Tibial nerve (tissue), 3 donors: Measurements from ENCODE around the gene LYSMD4.

Experiments used
- POLR2A ChIP-seq, 2 donors: fragments of 450-650 bp; IDR thresholded peaks; one replicate each; pipeline ENCODE4 v1.6.1; 2017; ENCODE audit warnings: antibody characterized with exemption in 2 of 2, mild to moderate bottlenecking in 2 of 2, moderate library complexity in 2 of 2
- TF ChIP-seq, protein P1 (sequence below), 5 experiments: fragments of 200-600 bp in 3 of 5; fragments of 450-650 bp in 2 of 5; sonication (generic) in 3 of 5; IDR thresholded peaks; one replicate each; pipeline ENCODE4 v1.5.1; 2016 to 2019; ENCODE audit warnings: antibody characterized with exemption in 5 of 5, mild to moderate bottlenecking in 3 of 5, moderate library complexity in 2 of 5

GRCh38 chr15:99726333-99726732 is 6.9 kb downstream of the LYSMD4 start:
- TF ChIP-seq, protein P1, sequence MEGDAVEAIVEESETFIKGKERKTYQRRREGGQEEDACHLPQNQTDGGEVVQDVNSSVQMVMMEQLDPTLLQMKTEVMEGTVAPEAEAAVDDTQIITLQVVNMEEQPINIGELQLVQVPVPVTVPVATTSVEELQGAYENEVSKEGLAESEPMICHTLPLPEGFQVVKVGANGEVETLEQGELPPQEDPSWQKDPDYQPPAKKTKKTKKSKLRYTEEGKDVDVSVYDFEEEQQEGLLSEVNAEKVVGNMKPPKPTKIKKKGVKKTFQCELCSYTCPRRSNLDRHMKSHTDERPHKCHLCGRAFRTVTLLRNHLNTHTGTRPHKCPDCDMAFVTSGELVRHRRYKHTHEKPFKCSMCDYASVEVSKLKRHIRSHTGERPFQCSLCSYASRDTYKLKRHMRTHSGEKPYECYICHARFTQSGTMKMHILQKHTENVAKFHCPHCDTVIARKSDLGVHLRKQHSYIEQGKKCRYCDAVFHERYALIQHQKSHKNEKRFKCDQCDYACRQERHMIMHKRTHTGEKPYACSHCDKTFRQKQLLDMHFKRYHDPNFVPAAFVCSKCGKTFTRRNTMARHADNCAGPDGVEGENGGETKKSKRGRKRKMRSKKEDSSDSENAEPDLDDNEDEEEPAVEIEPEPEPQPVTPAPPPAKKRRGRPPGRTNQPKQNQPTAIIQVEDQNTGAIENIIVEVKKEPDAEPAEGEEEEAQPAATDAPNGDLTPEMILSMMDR (IDR thresholded peaks at IDR 0.05), result no peak
- no peak for TF ChIP-seq POLR2A (IDR thresholded peaks at IDR 0.05)
